Psoas muscle (tissue), 8 donors: Measurements from ENCODE around the gene ULK2. TPM values are rescaled to one million over a fixed set of nuclear protein-coding genes. Genes with fewer than 3 reads are reported as not detected.

Experiments used
- ATAC-seq, 4 donors: fragments of 200-7000 bp; cut with Tn5 transposase; one replicate each; pipeline ENCODE4 v1.9.1; 2020; ENCODE audit warnings: moderate library complexity in 3 of 4, mild to moderate bottlenecking in 2 of 4
- DNase-seq, 2 donors: peaks; one replicate each; pipeline ENCODE4 v3.0.0-alpha.2; 2020
- H3K27ac ChIP-seq: fragments of 200-600 bp; one replicate; pipeline ENCODE4 v1.8.0; 2022
- H3K27me3 ChIP-seq, 3 donors: fragments of 200-600 bp in 1 of 3; one replicate each; pipeline versions ENCODE4 v1.6.1 to v1.8.0; 2013 to 2022; ENCODE audit warnings: low read length in 2 of 3, mild to moderate bottlenecking in 2 of 3, moderate library complexity in 1 of 3; ENCODE audit not compliant: insufficient read depth in 3 of 3
- H3K36me3 ChIP-seq, 2 donors: fragments of 200-600 bp in 1 of 2; one replicate each; pipeline versions ENCODE4 v1.6.1 to v1.8.0; 2013 to 2022; ENCODE audit warnings: low read depth in 1 of 2, mild to moderate bottlenecking in 1 of 2, moderate library complexity in 1 of 2; ENCODE audit not compliant: insufficient read depth in 1 of 2
- H3K4me1 ChIP-seq: fragments of 200-600 bp; one replicate; pipeline ENCODE4 v1.8.0; 2022
- H3K4me3 ChIP-seq: fragments of 200-600 bp; one replicate; pipeline ENCODE4 v1.8.0; 2022; ENCODE audit warnings: mild to moderate bottlenecking
- H3K9me3 ChIP-seq: fragments of 200-600 bp; one replicate; pipeline ENCODE4 v1.8.0; 2022
- CTCF ChIP-seq: fragments of 200-600 bp; IDR thresholded peaks from one replicate; pipeline ENCODE4 v1.8.0; 2022; ENCODE audit warnings: antibody characterized with exemption
- WGBS, 3 donors: extraction: QIAGEN DNeasy Blood & Tissue Kit; methylation state at CpG; one replicate each; pipeline versions ENCODE4 v1.1.6 to v1.1.7; 2013; 5-methylcytosine and 5-hydroxymethylcytosine counted together
- intact Hi-C, 2 donors: fragments of 100-400 bp; cut with DNase I; formaldehyde crosslinking; loops; one replicate each; pipeline versions ENCODE4 v1.11.0 to v1.14.2; 2022
- polyA plus RNA-seq, 3 donors: library from polyadenylated mRNA; stranded (reverse); fragments of 200-250 nt; gene quantifications; one replicate each; pipeline ENCODE4 v1.2.3, GENCODE V29; 2013
- total RNA-seq, 4 donors: library from RNA; stranded (reverse); fragmentation: NEBNext Ultra II Directional in 2 of 4; extraction: Animal tissue kit (Norgen Biotek cat#: 25700) in 2 of 4; gene quantifications; one replicate each; pipeline versions ENCODE4 v1.2.1 to v1.2.4, GENCODE V29; 2021 to 2023
- donor health status: healthy with polysubstance abuse.
- donor health status: DM: no; HTN: no; CAD: no; lungs with moderate emphysema.
- donor health status: Bipolar disorder and iron deficiency.
- donor health status: healthy.
- donor health status: DM: yes; HTN: yes; CAD: no.
- donor health status: DM: no; HTN: no; CAD: no.
- donor health status: DM: no; HTN: no; CAD: no.
- donor health status: DM: yes; HTN: yes; CAD: no.

The ULK2 gene
- total and polyA plus RNA-seq, 7 donors = 2.1 to 19.1 (median 12.8) TPM

GRCh38 chr17:19773534-19773933, 94.2 kb downstream of the ULK2 start:
- Histone ChIP-seq H3K4me1 (no peaks in the 10 kb centered on the region), H3K27ac (no peak overlapping the region), H3K36me3 (peaks cover 0 to 61% of the 10 kb centered on the region in 2 donors), H3K27me3 (no peaks in the 10 kb centered on the region), H3K9me3 (no peaks in the 10 kb centered on the region), H3K4me3 (no peak overlapping the region)
- no peak for TF ChIP-seq CTCF
- WGBS, 3 donors = 86 to 93% (median 87%) methylated on average over 6 of the region's 6 CpGs
- ATAC-seq (no peak), DNase-seq (no peak)
- intact Hi-C loops = no loop called here

- Histone ChIP-seq H3K4me1 (no peaks in the 10 kb centered on the region), H3K27ac (no peak overlapping the region), H3K4me3 (no peak overlapping the region), H3K9me3 (no peaks in the 10 kb centered on the region), H3K36me3 (peaks cover 0 to 48% of the 10 kb centered on the region in 2 donors), H3K27me3 (no peaks in the 10 kb centered on the region)
- TF ChIP-seq CTCF = no peak
- intact Hi-C loops = no loop called here
- no peak for DNase-seq
- ATAC-seq = no peak
- 57 to 60% (median 58%) methylated on average over 7 of the region's 7 CpGs for WGBS, 3 donors
Observed at GRCh38 chr17:19771971-19772630, 95.6 kb downstream of the ULK2 start.

- WGBS, 3 donors = 66 to 83% (median 72%) methylated on average over 6 of the region's 6 CpGs
Observed at GRCh38 chr17:19770985-19771735, 96.6 kb downstream of the ULK2 start.

GRCh38 chr17:19769946-19770652, 97.6 kb downstream of the ULK2 start:
- WGBS, 3 donors = 75 to 79% (median 76%) methylated on average over 7 of the region's 7 CpGs
- H3K36me3 ChIP-seq = peaks cover 0 to 28% of the 10 kb centered on the region in 2 donors
- DNase-seq (no peak), ATAC-seq (no peak)
- H3K27ac ChIP-seq = no peak overlapping the region
- H3K9me3 ChIP-seq = no peaks in the 10 kb centered on the region
- no peaks in the 10 kb centered on the region for H3K27me3 ChIP-seq
- H3K4me1 ChIP-seq = no peaks in the 10 kb centered on the region
- no peak overlapping the region for H3K4me3 ChIP-seq
- intact Hi-C loops = loop anchor here in 1 of 2 donors (5.0 to 10.0 kb wide), 2 partner anchors 123 to 405 kb away; partner anchors contain the start of genes ALDH3A2 and B9D1
- no peak for TF ChIP-seq CTCF

More at GRCh38 chr17:19770985-19771735, 96.6 kb downstream of the ULK2 start:
- H3K36me3 ChIP-seq = peaks cover 0 to 39% of the 10 kb centered on the region in 2 donors
- no peak overlapping the region for H3K4me3 ChIP-seq
- no peaks in the 10 kb centered on the region for H3K9me3 ChIP-seq
- H3K4me1 ChIP-seq = no peaks in the 10 kb centered on the region
- TF ChIP-seq CTCF = no peak
- no peak for ATAC-seq
- intact Hi-C loops = no loop called here
- DNase-seq = no peak
- no peaks in the 10 kb centered on the region for H3K27me3 ChIP-seq
- no peak overlapping the region for H3K27ac ChIP-seq
